HG03457 (cell line): ENCODE results near the gene ATM.
"Not testable (repeated sequence)": the region's sequence is repeated elsewhere in the genome, so short reads cannot be mapped to it uniquely, and the experiment has no call there.

Experiments
- ATAC-seq: cut with Tn5 transposase; IDR thresholded peaks from one replicate; pipeline ENCODE4 v1.9.1; 2021; ENCODE audit warnings: moderate number of reproducible peaks; ENCODE audit not compliant: unreplicated experiment

ATM gene

GRCh38 chr11:108370315-108370714 lies 147.4 kb downstream of the ATM start:
- ATAC-seq, result no peak

GRCh38 chr11:108370990-108371389 lies 148.1 kb downstream of the ATM start:
- no peak for ATAC-seq

GRCh38 chr11:108373505-108373904 lies 150.6 kb downstream of the ATM start:
- ATAC-seq, result not testable (repeated sequence)

- ATAC-seq, result no peak
Observed at GRCh38 chr11:108388576-108388975, 165.7 kb downstream of the ATM start.

- ATAC-seq, result no peak
Observed at GRCh38 chr11:108392353-108392752, 169.5 kb downstream of the ATM start.

GRCh38 chr11:108393046-108393445 lies 170.2 kb downstream of the ATM start:
- no peak for ATAC-seq

GRCh38 chr11:108394744-108395284 lies 171.9 kb downstream of the ATM start:
- ATAC-seq, result no peak

GRCh38 chr11:108396672-108397071 lies 173.8 kb downstream of the ATM start:
- not testable (repeated sequence) for ATAC-seq

- no peak for ATAC-seq
Observed at GRCh38 chr11:108398439-108398838, 175.6 kb downstream of the ATM start.

GRCh38 chr11:108402241-108402640 lies 179.4 kb downstream of the ATM start:
- ATAC-seq, result no peak

GRCh38 chr11:108403052-108403451 lies 180.2 kb downstream of the ATM start:
- ATAC-seq, result no peak

GRCh38 chr11:108405706-108406105 lies 182.8 kb downstream of the ATM start:
- no peak for ATAC-seq

- no peak for ATAC-seq
Observed at GRCh38 chr11:108414958-108415357, 192.1 kb downstream of the ATM start.

- ATAC-seq, result not testable (repeated sequence)
Observed at GRCh38 chr11:108417551-108417950, 194.7 kb downstream of the ATM start.
